HG03135 (cell line): Measurements from ENCODE around the gene H19.

Experiments
- ATAC-seq: cut with Tn5 transposase; IDR thresholded peaks from one replicate; pipeline ENCODE4 v1.9.1; 2021; ENCODE audit warnings: mild to moderate bottlenecking, moderate library complexity; ENCODE audit not compliant: unreplicated experiment

Gene H19

GRCh38 chr11:1947592-1948237, 49.9 kb downstream of the H19 start:
- no peak for ATAC-seq

GRCh38 chr11:1946812-1947484, 50.7 kb downstream of the H19 start, which contains the start of gene MRPL23:
TSS of gene MRPL23 (plus strand) at chr11:1947332. CDS start at chr11:1947363, 31 bp downstream.
- no peak for ATAC-seq
